SK-MEL-5 (cell line): ENCODE data around the gene SLX4IP. TPM values are rescaled to one million over a fixed set of nuclear protein-coding genes. Genes with fewer than 3 reads are reported as not detected.
"Not testable (repeated sequence)": the region's sequence is repeated elsewhere in the genome, so short reads cannot be mapped to it uniquely, and the experiment has no call there.

Experiments used
- DNase-seq: peaks from one replicate; pipeline ENCODE4 v3.0.0-alpha.2; 2016; ENCODE audit warnings: low read depth, low spot score
- in situ Hi-C: cut with HindIII; loops from 2 replicates; pipeline ENCODE4 v1.10.0; 2016; ENCODE audit warnings: low sequenced_read_pairs, high pct_unique_total_duplicates, low pct_unique_long_range_greater_than_20kb
- polyA plus RNA-seq, 2 experiments: library from polyadenylated mRNA; depleted of rRNA; stranded (reverse); fragments of >200 nt; gene quantifications; 2 replicates each; pipeline ENCODE4 v1.2.3, GENCODE V29; 2015
- total RNA-seq: library from RNA; depleted of rRNA; stranded (reverse); fragments of >200 nt; shearing (Covaris generic); gene quantifications from 2 replicates; pipeline ENCODE4 v1.2.3, GENCODE V29; 2014; rRNA removed

Gene SLX4IP
- total RNA-seq = 6.4 and 7.3 TPM in 2 replicates
- 2.6 and 4.3 TPM in 2 replicates for polyA plus RNA-seq (2015; cell fraction: cytosol; rRNA removed)
- polyA plus RNA-seq (2015; cell fraction: nucleus; rRNA removed) = 11.1 and 11.4 TPM in 2 replicates

- in situ Hi-C loops = no loop called here
- peak; percentile 98 for DNase-seq
Measured at GRCh38 chr20:10434832-10435812, at the start of gene SLX4IP. Gene SLX4IP (plus strand): TSS chr20:10435305. CDS start chr20:10458205, 22,900 bp downstream.

DNA sequence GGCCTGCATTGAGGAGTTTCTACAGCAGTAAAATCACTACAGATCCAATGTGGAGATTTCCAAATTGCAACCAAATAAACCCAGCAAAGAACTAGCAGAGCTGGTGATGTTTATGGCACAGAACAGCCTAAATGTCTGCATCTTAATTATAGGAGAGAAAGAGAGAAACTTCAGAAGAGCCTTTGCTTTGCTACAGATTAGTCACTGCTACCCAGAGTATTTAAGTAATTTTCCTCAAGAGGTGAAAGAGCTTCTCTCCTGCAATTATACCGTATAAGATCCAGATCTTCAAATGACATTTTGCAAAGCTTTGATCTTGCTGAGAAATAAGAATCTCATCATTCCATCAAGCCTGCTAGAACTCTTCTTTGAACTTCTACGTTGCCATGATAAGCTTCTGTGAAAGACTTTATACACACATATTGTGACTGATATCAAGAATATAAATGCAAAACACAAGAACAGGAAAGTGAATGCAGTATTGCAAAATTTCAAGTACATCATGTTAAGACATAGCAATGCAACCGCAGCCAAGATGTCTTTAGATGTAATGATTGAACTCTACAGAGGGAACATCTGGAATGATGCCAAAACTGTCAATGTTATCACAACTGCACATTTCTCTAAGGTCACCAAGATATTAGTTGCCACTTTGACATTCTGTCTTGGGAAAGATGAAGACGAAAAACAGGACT, 49.1 kb upstream of the SLX4IP start:
- in situ Hi-C loops = no loop called here
- DNase-seq = no peak

- in situ Hi-C loops = no loop called here
- no peak for DNase-seq
Measured at GRCh38 chr20:10387686-10388085, 47.4 kb upstream of the SLX4IP start.

GRCh38 chr20:10388597-10388996, 46.5 kb upstream of the SLX4IP start:
- DNase-seq = no peak
- in situ Hi-C loops = no loop called here

DNA sequence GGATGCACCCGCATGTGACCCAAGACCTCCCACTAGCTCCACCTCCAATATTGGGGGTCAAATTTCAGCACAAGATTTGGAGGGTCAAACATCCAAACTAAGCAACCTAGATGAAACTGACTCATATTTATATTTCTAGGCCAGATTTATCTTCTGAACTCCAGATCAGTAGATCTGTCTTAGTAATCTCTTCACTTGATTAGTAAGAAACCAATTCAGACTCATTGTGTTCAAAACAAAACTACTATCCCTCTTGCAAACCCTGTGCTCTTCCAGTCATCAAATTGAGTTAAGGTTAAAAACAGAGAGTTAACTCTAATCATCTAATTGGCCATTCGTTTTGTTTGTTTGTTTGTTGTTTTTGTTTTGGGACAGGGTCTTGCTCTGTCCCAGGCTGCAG, 44.4 kb upstream of the SLX4IP start:
- no peak for DNase-seq
- in situ Hi-C loops = no loop called here

DNA sequence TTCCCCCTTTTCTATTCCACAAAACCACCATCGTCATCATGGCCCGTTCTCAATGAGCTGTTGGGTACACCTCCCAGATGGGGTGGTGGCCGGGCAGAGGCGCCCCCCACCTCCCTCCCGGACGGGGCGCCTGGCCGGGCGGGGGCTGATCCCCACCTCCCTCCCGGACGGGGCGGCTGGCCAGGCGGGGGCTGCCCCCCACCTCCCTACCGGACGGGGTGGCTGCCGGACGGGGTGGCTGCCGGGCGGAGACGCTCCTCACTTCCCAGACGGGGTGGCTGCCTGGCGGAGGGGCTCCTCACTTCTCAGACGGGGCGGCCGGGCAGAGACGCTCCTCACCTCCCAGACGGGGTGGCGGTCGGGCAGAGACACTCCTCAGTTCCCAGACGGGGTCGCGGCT, 40.4 kb upstream of the SLX4IP start:
- in situ Hi-C loops = not testable (repeated sequence)

GRCh38 chr20:10398834-10399369, 36.2 kb upstream of the SLX4IP start:
- in situ Hi-C loops = no loop called here
- no peak for DNase-seq

More for the DNA sequence above, 40.4 kb upstream of the SLX4IP start:
- DNase-seq = not testable (repeated sequence)

- no peak for DNase-seq
- in situ Hi-C loops = no loop called here
Measured at GRCh38 chr20:10402938-10403608, 32.0 kb upstream of the SLX4IP start.

DNA sequence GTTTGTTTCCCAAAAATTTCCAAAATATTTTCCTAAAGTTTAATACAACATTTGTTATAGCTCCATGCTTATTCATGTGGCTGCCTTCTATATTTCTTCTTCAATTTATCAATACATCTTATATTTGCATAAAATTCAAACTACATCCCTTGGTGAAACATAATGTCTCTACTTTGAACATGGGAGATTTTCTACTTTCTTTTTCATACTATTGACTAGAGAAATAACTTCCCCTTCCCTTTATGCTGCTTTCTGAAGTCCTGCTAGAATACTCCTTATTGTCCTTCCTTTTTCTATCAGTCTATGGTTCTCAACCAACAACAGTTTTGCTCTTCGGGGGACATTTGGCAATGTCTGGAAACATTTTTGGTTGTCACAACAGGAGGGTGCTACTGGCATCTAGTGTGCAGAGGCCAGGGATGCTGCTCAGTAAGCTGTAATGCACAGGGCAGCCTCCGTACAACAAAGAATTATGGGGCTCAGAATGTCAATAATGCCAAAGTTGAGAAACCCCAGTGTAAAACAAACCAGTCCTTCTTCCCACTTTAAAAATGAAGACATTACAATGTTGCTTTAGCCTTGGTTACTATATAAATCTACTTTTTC, 31.0 kb upstream of the SLX4IP start:
- no peak for DNase-seq
- in situ Hi-C loops = no loop called here

DNA sequence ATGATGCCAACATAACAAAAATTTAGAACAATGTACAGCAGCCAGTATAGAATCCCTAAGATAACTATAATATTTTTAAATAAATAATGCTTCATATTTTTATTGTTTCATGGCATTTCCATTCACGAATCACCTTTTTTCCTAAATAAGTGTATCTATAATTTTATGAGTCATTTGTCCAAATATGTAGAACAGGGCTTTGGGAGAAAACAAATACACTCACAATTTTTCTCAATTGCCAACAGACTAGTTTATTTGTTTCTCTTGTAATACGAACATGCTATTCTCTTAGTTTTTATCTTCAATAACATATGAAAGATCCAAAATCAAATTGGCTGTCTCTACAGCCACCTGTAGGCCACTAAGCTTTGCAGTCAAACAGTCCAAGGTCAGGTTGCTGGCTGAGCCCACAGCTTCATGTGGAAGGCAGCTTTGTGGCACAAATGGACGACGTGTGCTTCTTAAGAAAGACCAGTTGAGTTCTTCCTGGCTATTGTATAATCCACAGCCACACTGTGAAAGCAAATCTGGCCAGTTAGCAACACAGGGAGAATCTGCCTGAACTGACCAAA, 30.1 kb upstream of the SLX4IP start:
- no peak for DNase-seq
- in situ Hi-C loops = no loop called here

DNA sequence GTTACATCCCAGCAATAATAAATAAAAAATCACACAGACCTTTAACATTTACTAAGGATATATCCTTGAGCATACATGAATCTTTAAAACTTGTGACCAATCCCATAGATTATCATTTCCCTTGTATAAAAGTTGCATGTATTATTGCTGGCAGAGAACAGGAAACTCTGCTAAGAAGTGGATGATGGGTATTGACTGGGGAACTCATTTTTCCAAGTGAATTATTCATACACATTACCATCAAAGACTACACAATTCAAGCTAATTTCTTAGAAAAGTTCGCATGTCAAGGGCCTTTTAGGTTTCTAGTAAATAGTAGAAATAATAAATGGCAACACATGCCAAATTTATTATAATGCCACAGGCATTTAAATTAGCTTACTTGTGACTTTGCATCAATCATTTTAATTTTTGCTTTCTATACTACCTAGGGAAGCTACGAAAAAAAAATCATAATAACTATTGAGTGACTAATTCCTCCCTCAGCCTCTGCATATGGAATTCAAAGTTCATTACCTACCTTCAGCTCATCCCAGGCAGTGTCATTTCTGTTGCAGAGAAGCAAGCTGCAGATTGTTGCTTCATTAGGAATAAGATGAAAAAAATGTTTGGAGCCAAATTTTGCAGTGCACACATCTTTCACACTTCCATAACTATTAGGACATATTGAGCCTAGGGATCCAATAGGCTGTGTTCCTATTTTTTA, 26.8 kb upstream of the SLX4IP start:
- in situ Hi-C loops = no loop called here
- DNase-seq = no peak

DNA sequence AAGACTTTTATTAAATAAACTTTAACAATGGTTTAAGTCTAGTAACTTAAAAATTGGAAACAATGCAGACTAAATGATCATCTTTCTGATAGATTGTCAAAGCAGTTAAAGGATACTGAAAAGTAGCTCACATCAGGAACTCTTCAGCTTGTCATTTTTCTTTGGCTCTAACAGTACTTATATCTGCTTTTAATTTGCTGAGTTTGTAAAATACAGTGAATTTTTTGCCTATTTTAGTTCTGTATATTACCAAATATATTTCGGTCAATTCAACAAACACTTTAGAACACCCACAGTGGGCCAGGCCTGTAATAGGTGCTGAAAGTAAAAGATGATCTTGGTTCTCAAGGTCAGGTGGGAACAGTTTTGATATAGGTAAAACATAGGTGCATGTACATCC, 23.4 kb upstream of the SLX4IP start:
- no peak for DNase-seq
- in situ Hi-C loops = no loop called here

GRCh38 chr20:10412591-10413408, 22.3 kb upstream of the SLX4IP start:
- peak; percentile 26 for DNase-seq
- in situ Hi-C loops = no loop called here

DNA sequence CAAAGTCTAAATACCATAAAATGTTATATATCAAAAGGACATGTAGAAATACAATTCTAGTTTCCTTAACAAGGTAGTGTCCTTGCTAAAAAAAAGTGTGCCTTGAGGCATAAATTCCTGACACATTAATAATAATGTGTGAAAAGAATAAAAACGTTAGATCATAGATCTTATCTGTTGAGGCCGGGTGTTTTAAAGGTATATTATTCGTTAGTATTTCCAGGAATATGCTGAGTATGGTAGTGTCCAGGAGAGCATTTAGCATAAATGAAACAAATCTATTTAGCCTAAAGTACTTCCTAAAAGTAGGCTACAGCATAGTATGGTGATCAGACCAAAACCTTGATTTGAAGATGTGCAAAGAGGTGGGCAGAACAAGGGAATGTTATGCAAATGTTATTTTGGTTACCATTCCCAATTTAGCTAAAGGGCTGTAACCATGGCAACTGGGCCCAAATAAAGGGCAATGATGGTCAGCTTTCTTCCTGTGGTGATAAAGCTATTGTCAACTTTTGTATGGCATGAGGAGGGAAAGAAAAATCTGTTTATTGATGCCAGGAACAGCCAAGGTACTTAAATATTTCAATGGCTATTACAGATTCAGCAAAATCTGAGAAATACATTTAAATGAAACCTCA, 20.0 kb upstream of the SLX4IP start:
- DNase-seq = no peak
- in situ Hi-C loops = no loop called here

DNA sequence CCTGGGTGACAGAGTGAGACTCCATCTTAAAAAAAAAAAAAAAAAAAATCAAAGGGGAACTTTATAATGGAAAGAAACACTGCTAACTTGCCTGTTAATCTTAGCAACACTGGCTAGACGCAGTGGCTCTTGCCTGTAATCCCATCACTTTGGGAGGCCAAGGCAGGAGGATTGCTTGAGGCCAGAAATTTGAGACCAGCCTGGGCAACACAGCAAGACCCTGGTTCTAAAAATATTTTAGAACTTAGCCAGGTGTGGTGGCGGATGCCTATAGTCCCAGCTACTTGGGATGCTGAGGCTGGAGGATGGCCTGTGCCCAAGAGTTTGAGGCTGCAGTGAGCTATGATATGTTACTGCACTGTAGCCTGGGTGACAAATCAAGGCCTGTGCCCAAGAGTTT, 17.9 kb upstream of the SLX4IP start:
- DNase-seq, in situ Hi-C loops: not testable (repeated sequence)
